Panc1 (cell line): Measurements from ENCODE around the gene SGCA. TPM values are rescaled to one million over a fixed set of nuclear protein-coding genes. Genes with fewer than 3 reads are reported as not detected.

Source experiments
- ATAC-seq: fragments of 200-7000 bp; cut with Tn5 transposase; 2 replicates; pipeline ENCODE4 v1.9.1; 2020; ENCODE audit warnings: mild to moderate bottlenecking, moderate library complexity
- BruUV-seq: library from RNA; stranded (reverse); fragments of 400-500 nt; replicated peaks from 2 replicates; lab custom pipeline; 2021; lab: Mats Ljungman, UMichigan
- CTCF ChIA-PET: fragments of 300-600 bp; sonication (Branson Sonifier 250); formaldehyde crosslinking; loops from one replicate; lab custom pipeline; 2022; ENCODE audit warnings: antibody characterized with exemption; lab: Charles Lee
- POLR2A ChIA-PET: fragments of 300-600 bp; sonication (Branson Sonifier 250); formaldehyde crosslinking; loops from one replicate; lab custom pipeline; 2022; ENCODE audit warnings: antibody characterized with exemption; lab: Charles Lee
- DNase-seq: peaks from one replicate; pipeline ENCODE4 v3.0.0-alpha.2; 2010; ENCODE audit warnings: low read depth, low spot score
- H3K27ac ChIP-seq: 2 replicates; pipeline ENCODE4 v1.5.1; 2011; ENCODE audit warnings: mild to moderate bottlenecking, low read length, inconsistent platforms
- H3K27me3 ChIP-seq: fragments of 200-500 bp; sonication (Bioruptor generic); 2 replicates; pipeline ENCODE4 v1.6.0; 2014; ENCODE audit warnings: low read length, inconsistent platforms; ENCODE audit not compliant: control insufficient read depth, insufficient read depth
- H3K36me3 ChIP-seq: fragments of 200-500 bp; sonication (Bioruptor generic); 2 replicates; pipeline ENCODE4 v1.5.1; 2014; ENCODE audit warnings: inconsistent platforms, mild to moderate bottlenecking, low read length, moderate library complexity; ENCODE audit not compliant: control insufficient read depth, insufficient read depth
- H3K4me1 ChIP-seq: 2 replicates; pipeline ENCODE4 v1.5.1; 2011; ENCODE audit warnings: inconsistent platforms, mild to moderate bottlenecking, low read length, moderate library complexity; ENCODE audit not compliant: control insufficient read depth, insufficient read depth
- H3K4me3 ChIP-seq, 2 experiments: 2 replicates each; pipeline ENCODE4 v1.5.1; 2011 to 2012; ENCODE audit warnings: low read depth in 2 of 2, low read length in 2 of 2, mild to moderate bottlenecking in 2 of 2, inconsistent platforms in 1 of 2, moderate library complexity in 1 of 2
- H3K9me3 ChIP-seq: fragments of 200-500 bp; sonication (Bioruptor generic); 2 replicates; pipeline ENCODE4 v1.5.1; 2014; ENCODE audit warnings: low read depth, mild to moderate bottlenecking, inconsistent platforms, low read length, moderate library complexity; ENCODE audit not compliant: control insufficient read depth, insufficient read depth
- POLR2AphosphoS5 ChIP-seq: IDR thresholded peaks from 2 replicates; pipeline ENCODE4 v1.6.1; 2012; ENCODE audit warnings: mild to moderate bottlenecking, low read depth, low read length, moderate library complexity
- REST ChIP-seq, 2 experiments: IDR thresholded peaks; 2 replicates each; pipeline ENCODE4 v1.6.1; 2011 to 2012; ENCODE audit warnings: low read depth in 2 of 2, control low read depth in 1 of 2, low read length in 1 of 2, mild to moderate bottlenecking in 1 of 2, moderate library complexity in 1 of 2; ENCODE audit not compliant: insufficient read depth in 1 of 2
- SIN3A ChIP-seq: IDR thresholded peaks from 2 replicates; pipeline ENCODE4 v1.6.1; 2012; ENCODE audit warnings: low read depth, mild to moderate bottlenecking, low read length, moderate library complexity, borderline replicate concordance; ENCODE audit not compliant: insufficient read depth
- TCF7L2 ChIP-seq: IDR thresholded peaks from 2 replicates; pipeline ENCODE4 v1.6.1; 2011; ENCODE audit warnings: mild to moderate bottlenecking, low read depth, low read length, inconsistent platforms
- in situ Hi-C: cut with HindIII; loops from 2 replicates; pipeline ENCODE4 v1.10.0; 2016; ENCODE audit warnings: low sequenced_read_pairs, low pct_unique_long_range_greater_than_20kb
- intact Hi-C: fragments of 100-400 bp; cut with micrococcal nuclease; formaldehyde crosslinking; loops from one replicate; pipeline ENCODE4 v1.10.0; 2022; ENCODE audit not compliant: unreplicated experiment
- total RNA-seq: library from RNA; stranded (reverse); gene quantifications from one replicate; pipeline ENCODE4 v1.2.1, GENCODE V29; 2021; ENCODE audit not compliant: unreplicated experiment
- TF ChIP-seq, protein P1 (sequence below): fragments of 450-650 bp; IDR thresholded peaks from 2 replicates; pipeline ENCODE4 v1.5.1; 2017; ENCODE audit warnings: mild to moderate bottlenecking

The SGCA gene
- total RNA-seq, 1 experiment from 2014 or later = not detected

DNA sequence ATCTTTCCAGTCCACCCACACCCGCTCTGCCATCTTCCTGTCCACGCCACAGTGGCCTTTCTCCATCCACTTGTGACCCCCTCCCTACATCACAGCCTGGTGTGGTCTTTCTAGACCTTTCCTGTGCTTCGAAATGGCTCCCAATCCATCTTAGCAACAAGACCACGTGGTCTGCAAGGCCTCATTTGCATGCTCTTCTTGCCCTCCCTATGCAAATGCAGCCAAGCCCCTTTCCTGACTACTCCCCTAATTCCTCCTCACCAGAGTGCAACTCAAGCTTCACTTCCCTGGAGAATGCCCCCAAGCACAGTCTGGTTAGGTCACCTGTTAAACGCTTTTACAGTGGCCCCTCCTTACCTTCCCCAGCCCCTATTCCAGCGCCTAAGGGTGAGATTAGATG is 21.4 kb upstream of the SGCA start:
- Histone ChIP-seq H3K27ac (no peak overlapping the region), H3K4me1 (peaks cover 26% of the 10 kb centered on the region), H3K36me3 (peaks cover 18% of the 10 kb centered on the region), H3K9me3 (no peaks in the 10 kb centered on the region), H3K4me3 (no peak overlapping the region), H3K27me3 (no peaks in the 10 kb centered on the region)
- BruUV-seq = no TSS peak
- intact Hi-C loops = no loop called here
- POLR2A ChIA-PET = no interaction called here
- TF ChIP-seq POLR2AphosphoS5 (no peak), SIN3A (no peak), REST (IDR thresholded peaks at IDR 0.05; ENCODE audit: insufficient read depth in 1 of 2, low read depth in 2 of 2, low read length in 1 of 2) (no peak), TCF7L2 (no peak)
- TF ChIP-seq, protein P1, sequence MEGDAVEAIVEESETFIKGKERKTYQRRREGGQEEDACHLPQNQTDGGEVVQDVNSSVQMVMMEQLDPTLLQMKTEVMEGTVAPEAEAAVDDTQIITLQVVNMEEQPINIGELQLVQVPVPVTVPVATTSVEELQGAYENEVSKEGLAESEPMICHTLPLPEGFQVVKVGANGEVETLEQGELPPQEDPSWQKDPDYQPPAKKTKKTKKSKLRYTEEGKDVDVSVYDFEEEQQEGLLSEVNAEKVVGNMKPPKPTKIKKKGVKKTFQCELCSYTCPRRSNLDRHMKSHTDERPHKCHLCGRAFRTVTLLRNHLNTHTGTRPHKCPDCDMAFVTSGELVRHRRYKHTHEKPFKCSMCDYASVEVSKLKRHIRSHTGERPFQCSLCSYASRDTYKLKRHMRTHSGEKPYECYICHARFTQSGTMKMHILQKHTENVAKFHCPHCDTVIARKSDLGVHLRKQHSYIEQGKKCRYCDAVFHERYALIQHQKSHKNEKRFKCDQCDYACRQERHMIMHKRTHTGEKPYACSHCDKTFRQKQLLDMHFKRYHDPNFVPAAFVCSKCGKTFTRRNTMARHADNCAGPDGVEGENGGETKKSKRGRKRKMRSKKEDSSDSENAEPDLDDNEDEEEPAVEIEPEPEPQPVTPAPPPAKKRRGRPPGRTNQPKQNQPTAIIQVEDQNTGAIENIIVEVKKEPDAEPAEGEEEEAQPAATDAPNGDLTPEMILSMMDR = no peak
- ATAC-seq (no peak), DNase-seq (no peak)
- in situ Hi-C loops = no loop called here
- CTCF ChIA-PET = no interaction called here

- peaks cover 15% of the 10 kb centered on the region; the same call in 1 of the 2 replicates for H3K36me3 ChIP-seq
- H3K4me3 ChIP-seq = no peak overlapping the region
- peaks cover 26% of the 10 kb centered on the region for H3K4me1 ChIP-seq
- in situ Hi-C loops = no loop called here
- ATAC-seq (no peak), DNase-seq (no peak)
- intact Hi-C loops = no loop called here
- POLR2A ChIA-PET = no interaction called here
- TF ChIP-seq REST (IDR thresholded peaks at IDR 0.05; ENCODE audit: insufficient read depth in 1 of 2, low read depth in 2 of 2, low read length in 1 of 2) (no peak), POLR2AphosphoS5 (no peak)
- no peaks in the 10 kb centered on the region for H3K9me3 ChIP-seq
- H3K27me3 ChIP-seq = no peaks in the 10 kb centered on the region
- no TSS peak for BruUV-seq
- CTCF ChIA-PET = no interaction called here
- no peak overlapping the region for H3K27ac ChIP-seq
These were observed 20.8 kb upstream of the SGCA start for GRCh38 chr17:50144845-50145531.
